ENCODE results near the gene KRT23.
"Not testable (repeated sequence)": the region's sequence is repeated elsewhere in the genome, so short reads cannot be mapped to it uniquely, and the experiment has no call there.

KRT23 gene

DNA sequence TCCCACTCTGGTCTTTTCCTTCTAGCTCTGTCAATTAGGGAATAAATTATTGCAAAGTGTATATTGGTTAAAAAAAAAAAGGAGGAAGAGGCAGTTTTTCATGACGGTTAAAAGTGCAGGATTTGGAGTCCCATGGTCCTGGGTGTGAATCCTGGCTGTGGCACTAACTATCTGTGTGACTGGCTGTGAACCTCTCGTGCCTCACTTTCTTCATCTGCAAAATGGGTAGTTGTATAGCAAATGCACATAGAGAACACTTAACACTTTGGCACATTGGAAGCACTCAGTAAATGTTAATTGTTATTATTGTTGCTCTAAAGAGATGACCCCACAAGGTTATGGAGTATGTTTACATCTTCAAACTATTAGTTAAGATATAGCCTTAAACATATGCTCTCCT, 10.5 kb upstream of the KRT23 start:
- DNase-seq: no peak

DNA sequence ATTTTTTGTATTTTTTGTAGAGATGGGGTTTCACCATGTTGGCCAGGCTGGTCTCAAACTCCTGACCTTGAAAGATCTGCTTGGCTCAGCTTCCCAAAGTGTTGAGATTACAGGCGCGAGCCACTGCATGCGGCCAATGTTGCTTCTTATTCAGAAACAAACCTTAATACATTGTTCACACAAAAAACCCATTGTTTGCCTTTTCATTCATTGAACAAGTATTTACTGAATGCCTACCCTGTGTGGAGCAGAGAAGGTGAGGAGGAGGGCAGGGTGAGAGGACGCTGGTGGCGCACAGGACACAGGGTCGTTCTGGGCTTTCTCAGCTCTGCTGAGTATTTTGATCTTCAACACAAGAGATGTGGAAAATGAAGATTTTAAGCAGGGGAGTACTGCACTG, 8.0 kb upstream of the KRT23 start:
- DNase-seq: no peak

DNA sequence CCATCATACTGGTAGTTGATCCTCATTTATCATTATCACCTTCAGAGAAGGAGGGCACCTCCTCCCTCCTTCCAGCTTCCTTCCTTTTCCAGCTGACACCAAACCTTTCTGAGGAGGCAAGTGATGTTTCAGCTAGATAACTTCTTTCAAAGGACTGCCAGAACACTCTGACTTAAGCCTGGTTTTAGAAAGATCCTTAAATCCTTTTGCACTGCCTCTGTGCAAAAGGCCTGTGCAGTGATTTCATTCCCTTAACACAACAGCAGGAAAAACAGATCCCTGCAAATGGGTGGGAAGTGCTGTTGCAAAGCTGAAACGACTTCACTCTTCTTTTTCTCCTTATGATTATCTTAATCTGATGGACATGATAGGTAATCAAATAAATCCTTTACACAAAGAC, 7.1 kb upstream of the KRT23 start:
- no peak for DNase-seq

DNA sequence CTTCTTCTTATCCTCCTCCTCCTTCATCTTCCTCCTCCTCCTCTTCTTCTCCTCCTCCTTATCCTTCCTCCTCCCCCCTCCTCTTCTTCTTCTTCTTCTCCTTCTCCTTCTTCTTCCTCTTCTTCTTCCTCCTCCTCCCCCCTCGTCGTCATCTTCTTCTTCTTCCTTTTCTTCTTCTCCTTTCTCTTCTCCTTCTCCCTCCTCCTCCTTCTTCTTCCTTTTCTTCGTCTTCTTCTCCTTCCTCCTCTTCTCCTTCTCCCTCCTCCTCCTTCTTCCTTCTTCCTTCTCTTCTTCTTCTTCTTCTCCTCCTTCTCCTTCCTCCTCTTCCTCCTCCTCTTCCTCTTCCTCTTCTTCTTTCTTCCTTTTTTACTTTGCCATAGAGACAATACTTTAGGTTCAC, 5.1 kb upstream of the KRT23 start:
- no peak for DNase-seq

DNA sequence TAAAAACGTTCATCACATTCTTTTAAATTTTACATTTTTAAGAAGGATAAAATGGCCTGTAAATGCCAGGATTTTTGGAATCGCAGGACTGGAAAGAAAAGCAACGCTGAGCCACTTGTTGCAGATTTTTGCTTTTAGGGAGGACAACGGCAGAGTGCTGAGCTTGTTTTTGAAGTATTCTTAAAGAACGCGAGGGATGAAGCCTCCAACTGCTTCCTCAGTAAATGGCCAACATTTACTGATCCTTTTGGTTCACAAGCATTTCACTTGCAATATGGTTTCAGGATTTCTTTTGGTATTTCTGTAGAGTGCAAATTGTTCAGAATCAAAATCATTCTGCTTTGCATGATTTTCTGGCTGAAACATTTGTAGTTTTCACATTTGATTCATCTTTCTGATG, 2.8 kb upstream of the KRT23 start:
- no peak for DNase-seq

DNA sequence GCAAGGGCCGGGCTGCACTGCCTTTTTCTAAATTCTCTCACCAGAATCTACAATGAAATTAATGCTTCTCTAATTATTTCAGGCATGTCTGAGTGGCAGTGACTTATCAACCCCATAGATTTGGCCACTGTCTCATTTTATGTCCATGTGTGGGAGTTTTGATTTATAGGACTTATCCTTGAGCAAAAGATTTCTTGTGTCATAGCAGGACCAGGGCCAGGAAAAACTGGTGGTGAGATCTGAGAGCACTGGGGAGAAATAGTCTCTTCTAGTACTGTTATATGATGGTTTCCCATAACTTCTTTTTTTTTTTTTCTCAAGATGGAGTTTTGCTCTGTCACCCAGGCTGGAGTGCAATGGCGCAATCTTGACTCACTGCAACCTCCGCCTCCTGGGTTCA, 1.5 kb upstream of the KRT23 start:
- DNase-seq: no peak

DNA sequence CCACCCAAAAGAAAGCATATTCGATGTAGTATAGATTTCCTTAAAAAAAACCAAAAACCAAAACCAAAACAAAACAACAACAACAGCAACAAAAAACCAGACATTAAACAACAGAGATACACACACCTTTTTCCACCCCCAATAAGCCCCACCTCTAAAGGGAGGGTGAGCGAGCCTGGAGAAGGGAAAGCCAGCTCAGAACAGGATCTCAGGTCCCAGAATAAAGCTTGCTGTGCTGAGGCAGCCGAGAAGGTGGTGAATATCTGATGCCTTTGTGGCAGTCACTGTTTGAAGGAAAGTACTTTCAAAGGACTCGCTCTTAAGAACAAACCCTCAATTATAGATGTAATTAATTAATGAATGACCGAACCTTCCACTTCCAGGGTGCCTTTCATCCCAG, 470 bp downstream of the KRT23 start:
- no peak for DNase-seq

DNA sequence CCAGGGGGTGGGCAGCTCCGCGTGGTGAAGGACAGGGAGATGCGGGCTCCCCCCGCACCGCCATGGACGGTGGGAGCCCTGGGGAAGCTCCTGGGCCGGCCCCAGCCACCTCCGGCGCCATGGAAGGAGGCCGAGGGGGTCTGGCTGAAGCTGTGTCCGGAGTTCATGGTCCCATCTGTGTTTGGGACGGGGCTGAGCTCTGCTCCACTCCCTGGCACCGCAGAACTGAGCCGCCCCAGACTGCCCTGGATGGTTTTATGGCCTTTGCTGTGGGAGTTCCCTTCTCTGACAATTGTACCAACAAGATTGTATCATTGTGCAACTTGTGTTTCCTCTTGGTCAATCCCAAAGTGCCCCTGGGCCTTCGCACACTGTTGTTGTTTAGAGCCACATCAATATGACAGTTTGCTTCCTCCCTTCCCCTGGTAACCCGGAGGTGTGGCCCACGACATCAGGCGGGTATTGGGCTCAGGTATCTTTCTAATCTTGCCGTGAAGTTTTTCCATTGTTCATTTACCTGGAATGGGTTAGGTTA, 942 bp downstream of the KRT23 start:
- DNase-seq: no peak

DNA sequence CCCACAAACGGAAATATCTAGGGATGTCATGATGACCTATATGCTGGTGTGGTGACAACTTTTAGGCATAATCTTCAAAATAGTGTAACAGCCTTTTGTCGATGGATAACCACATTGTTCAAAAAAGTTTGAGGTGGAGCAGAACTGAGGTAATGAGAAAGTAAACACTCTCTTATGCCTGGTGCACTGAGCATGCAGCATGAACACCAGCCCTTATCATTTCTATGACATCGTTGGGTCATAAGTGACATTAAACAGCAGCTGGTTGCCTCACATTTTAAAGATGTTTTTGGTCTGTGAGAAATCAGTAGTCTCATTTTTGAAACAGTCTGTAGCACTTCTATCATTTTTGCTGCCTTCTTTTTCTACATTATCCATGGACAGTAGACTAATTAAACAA, 1.8 kb downstream of the KRT23 start:
- DNase-seq: no peak

DNA sequence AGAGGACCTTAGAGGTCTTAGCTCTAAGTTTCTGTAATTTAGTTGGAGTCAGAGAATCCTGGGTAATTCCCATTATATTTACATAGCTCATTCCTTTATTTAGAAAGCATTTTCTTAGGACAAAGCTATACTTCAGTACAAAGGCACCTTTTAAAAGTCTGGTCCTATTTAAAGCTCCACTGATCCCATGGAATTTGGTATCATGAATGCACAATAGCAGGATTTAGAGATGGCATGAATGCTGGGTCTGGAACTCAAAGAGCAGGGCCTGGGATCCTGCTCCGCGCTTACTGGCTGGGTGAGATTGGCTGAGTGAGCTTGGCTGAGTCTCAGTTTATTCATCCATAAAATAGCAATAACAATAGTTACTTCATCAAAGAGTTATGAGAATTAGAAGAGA, 4.8 kb downstream of the KRT23 start:
- no peak for DNase-seq

DNA sequence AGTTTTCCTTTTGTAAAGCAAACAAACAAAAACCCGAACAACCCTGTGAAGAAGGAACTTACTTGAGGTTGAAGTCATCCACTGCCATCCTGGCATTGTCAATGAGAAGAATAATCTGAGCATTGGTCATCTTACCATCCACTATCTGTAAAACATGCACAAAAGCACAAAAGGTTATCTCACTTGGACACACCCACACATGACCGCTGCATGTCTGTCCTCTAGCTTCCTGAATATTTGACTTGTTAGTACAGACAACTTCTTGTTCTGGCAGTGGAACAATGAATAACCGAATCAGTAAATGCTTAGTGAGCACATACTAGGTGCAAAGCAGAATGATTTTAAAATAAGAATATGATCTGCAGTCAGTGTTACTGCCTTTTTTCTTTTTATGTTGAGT, 6.1 kb downstream of the KRT23 start:
- DNase-seq: no peak

DNA sequence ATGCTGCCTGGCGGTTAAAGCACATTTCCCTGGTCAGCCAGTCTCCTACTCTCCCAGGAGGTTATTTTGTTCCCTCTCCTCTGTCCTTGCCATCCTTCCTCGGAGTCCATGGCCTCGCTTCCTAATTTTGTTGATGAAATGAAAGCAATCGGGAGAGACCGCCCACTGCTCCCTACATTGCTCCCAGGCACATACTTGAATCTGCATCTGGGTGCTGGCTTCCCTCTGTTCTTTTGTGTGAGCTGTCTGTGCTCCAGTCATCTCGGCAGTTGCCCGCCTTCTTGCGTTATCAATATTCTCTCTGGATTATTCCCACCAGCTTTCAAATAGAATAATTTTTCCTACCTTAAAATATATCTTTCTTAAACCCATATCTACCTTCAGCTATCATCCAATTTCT, 11.1 kb downstream of the KRT23 start:
- no peak for DNase-seq

DNA sequence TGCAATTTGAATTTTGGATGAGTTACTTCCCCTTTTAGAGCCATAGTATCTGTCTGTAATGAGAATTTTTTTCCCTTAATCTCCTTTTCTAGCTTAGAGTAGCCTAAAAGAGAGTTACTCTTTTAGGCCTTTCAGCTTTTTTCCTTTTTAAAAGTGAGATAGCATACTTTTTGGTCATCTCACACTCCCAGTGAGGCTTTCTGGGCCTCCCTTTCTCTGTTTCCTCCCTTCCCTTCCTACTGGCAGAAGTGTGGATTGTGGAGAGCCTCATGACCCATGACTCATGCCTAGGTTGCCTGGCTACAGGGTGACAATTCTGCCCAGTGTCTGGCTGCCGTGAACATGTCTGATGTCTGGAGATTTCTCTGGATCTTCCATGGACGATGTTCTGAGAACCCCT, 15.2 kb downstream of the KRT23 start:
- DNase-seq: no peak

DNA sequence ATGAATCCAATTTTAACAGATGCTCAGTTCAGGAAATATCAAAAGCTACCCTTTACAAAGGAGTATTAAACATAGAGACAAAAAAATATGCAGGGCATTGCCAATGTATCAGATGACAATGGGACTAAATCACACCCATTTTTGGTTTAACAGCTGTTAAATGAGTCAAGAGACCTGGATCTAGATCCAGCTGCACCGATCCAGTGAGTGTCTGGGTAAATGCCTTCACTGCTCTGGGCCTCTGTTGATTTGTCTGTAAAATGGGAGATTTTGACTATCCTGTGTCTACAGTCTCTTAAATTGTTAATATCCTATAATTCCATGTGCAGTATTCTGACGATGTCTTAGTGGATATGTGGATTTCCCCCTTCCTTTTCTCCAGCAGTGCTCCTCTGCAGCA, 16.4 kb downstream of the KRT23 start:
- DNase-seq: no peak

DNA sequence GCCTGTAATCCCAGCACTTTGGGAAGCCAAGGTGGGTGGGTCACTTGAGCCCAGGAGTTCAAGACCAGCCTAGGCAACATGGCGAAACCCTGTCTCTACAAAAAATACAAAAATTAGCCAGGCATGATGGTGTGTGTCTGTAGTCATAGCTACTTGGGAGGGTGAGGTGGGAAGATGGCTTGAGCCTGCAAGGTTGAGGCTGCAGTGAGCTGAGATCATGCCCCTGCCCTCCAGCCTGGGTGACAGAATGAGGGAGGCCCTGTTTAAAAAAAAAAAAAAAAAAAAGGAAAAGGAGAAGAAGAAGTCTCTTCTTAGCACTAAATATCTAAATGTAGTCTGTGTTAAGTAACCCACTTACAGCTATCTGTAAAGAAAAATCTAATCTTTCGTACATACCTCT, 20.3 kb downstream of the KRT23 start:
- not testable (repeated sequence) for DNase-seq

DNA sequence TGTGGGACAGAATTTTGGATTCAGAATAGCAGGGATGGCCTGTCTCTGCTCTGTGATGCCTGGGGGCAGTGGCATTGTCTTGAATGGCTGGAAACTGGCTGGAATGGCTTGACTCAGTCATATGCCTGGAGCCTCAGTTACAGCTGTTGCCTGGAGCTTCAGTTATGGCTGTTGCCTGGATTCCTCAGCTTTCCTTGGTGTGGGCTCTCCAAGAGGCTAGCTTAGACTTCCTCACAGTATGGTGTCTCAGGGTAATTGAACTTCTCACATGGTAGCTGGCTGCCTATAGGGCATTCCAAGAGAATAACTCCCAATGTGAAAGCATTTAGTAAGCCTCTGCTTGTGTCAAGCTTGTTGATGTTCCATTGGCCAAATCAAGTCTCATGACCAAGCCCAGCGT, 21.1 kb downstream of the KRT23 start:
- no peak for DNase-seq

DNA sequence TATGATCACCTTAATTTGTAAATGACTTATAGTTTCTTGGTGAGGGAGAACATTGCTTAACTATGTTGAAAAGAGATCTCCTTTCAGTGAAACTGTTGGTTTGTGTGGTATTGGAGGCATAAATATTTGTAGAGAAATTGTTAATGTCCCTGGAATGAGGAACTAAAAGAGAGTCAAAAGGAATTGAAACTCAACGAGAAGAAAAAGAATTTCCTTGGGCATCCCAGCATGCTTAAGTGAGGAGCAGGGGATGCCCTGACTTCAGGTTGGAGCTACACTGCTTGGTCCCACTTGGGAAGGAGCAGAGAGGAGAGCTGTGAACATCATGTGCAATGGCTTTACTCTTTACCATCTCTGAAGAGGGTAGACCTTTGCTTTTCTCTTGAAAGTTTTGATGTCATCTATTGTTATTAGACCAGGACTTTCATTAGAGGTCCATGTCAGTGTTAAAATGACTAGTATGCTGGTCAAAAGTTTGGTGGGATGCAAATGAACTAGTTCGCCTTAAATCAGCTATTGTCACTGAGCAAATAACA, 21.7 kb downstream of the KRT23 start:
- DNase-seq: no peak

DNA sequence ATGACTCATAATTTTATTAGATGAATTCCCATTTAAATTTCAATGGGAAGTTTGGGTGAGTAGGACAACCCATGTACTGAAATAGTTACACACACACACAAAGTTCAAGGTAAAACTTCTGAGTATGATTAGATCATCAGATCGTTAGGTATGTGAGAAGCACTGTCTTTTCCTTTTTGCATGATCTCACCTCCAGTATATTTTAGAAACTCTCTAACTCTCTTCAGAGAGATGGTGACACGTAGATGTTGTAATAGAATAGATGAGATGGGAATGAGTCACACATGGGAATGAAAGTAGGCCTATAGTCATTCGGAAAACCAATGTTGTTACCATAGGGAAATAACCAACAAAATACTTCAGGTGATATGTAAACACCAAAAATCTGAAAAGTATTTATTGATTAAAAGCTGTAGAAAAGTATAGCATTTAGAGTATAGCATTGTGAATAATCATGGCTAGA, 22.2 kb downstream of the KRT23 start:
- no peak for DNase-seq

DNA sequence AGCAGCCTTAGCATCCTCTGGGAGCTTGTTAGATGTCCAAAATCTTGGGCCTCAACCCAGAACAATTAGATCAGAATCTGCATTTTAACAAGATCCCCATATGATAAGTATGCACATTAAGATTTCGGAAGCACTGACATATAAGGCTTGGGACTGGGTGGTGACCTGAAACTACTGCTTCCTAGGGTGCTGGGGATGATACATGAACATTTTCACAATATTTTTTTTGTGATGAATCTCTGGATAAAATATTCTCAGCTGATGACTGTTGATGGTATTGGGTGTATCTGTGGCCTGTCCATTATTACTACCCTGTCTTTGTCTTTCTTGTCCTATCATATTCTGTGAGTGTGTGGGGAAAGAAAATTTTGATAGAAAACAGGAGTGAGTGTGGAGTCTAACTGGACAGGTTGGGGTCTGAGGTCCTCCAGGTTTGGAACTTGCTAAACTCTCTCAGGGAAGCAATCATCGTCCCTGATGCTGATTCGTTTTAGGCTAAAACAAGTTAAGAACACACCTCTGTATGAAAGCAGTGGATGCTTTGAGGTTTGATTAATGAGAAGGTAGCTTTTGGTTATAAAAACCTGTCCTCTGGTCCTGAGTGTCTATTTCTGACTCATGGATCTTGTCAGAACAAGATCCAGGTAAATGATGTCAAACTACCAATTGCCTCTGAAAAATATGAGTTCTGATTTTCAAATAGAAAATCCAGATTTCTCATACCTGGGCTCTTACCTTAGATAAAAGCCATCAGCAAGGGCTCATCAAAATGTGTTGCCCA, 23.2 kb downstream of the KRT23 start:
- DNase-seq: no peak

DNA sequence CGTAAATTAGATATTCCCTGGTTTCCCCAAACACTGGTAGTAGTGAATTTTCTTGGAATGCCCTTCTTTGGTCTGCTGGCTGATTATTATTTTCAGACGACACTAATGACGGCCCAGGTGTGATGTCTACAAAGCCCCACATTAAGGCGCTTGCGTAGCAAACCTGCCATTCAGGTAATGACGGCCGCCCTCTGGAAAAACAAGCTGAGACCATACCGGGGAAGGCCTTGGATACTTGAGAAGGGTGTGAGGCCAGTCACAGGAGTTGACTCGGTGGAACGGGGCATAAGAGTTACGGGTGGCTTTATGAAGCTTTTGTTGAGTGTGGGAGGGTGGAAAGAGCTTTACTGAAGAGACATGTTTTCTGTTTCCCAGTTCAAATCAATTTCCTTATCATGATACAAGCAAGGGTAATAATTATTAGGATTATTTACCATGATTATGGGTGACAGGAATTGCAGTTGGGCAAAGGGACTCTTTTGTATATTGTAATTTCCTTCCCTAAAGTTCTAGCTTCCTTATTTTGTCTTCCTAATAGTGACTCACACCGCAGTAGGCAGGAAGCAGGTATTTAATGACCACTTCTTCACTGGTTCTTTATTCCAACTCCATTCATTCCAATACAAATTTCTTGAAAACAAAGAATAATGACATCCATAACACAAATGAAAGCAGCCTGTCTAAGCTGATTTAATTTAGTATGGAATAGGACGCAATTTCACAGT, 24.8 kb downstream of the KRT23 start:
- no peak for DNase-seq

DNA sequence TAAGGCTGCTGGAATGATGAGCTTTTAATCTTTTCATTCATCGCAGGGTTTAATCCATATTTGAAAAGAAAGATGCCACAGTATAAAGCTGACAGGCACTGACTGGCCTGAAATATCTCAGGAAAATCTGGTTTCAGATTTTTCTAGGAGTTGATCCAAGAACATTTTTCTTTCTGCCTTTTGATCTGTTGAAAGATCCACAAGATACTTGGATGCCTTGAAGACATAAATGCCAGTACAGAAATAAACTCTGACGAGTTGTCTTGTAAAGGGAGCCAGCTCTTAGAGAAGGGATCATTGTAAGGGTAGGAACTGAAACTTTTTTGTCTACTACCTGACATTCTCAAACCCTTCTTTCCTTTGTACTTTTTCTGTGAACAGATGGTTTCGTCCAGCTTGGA, 27.0 kb downstream of the KRT23 start:
- no peak for DNase-seq

DNA sequence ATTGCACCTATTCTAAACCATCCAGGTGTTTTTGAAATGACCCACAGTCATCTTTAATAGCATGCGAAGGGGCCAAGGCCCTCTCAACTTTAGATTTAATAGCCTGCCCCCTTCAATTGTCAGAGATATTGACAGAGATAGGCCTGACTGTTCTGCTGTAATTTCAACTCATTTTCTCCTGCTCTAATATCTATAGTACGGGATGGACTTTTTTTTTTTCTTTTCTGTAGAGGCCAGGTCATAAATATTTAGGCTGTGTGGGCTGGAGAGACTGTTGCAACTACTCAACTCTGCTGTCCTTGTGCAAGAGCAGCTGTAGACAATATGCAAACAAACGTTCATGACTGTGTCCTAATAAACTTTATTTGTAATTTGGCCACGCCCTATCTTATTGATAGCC, 27.7 kb downstream of the KRT23 start:
- no peak for DNase-seq

DNA sequence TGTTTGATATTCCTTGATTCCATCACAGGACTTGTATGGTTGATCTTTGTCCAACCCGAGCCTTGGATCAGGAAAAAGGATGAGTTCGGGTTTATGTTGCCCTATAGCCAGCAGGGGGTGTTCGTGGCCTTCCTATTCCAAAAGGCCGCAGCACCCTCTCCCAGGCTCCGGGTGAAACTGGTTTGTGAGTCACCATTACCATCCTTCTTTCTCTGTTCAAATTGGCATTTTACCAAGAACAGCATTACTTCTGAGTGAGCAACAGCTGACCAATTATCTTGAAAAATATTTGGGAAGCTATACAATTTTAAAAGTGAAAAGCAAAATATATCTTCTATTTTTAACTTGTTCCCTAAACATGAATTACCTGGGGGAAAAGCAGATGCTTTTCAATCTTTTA, 28.1 kb downstream of the KRT23 start:
- DNase-seq: peak; percentile 81

DNA sequence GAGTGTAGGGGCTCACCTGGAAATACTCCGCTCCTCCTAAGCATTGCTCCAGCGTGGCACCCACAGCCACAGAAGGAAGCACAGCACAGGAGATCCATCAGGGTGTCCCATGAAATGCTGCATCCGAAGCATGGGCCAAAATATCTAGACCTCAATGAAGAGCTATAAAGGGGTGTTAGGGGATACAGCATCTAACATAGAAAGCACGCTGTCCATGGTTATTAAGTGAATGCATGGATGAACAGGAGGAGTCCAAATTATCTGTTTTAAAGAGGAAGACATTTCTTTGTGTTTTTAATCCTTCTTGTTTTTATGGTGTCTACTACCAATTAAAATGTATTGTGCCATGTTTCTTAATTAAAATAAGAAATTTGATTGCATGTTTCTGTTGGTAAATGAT, 30.8 kb downstream of the KRT23 start:
- DNase-seq: no peak

Measured in left hindlimb (tissue), 1 donor.